Smooth muscle cell (in vitro differentiated cells): ENCODE data around the gene ZNF174. TPM values are rescaled to one million over a fixed set of nuclear protein-coding genes. Genes with fewer than 3 reads are reported as not detected.

Experiments
- DNase-seq: peaks from one replicate; lab custom pipeline; 2025; ENCODE audit not compliant: unreplicated experiment; lab: John Stamatoyannopoulos, UW
- H2AFZ ChIP-seq: fragments of 200-600 bp; sonication (generic); 2 replicates; pipeline ENCODE4 v1.6.0; 2016; ENCODE audit warnings: antibody characterized with exemption, low read depth, mild to moderate bottlenecking
- H3F3A ChIP-seq: fragments of 200-600 bp; sonication (generic); 2 replicates; pipeline ENCODE4 v1.6.0; 2017; ENCODE audit warnings: antibody characterized with exemption, low read depth
- H3K27ac ChIP-seq: fragments of 200-600 bp; sonication (generic); 2 replicates; pipeline ENCODE4 v1.5.1; 2016; ENCODE audit warnings: low read depth, mild to moderate bottlenecking
- H3K27me3 ChIP-seq: fragments of 200-600 bp; sonication (generic); 2 replicates; pipeline ENCODE4 v1.6.1; 2016; ENCODE audit warnings: low read depth, mild to moderate bottlenecking
- H3K36me3 ChIP-seq: fragments of 200-600 bp; sonication (generic); 2 replicates; pipeline ENCODE4 v1.5.1; 2016; ENCODE audit warnings: low read depth
- H3K4me1 ChIP-seq: fragments of 200-600 bp; sonication (generic); 2 replicates; pipeline ENCODE4 v1.5.1; 2016; ENCODE audit warnings: low read depth
- H3K4me2 ChIP-seq: fragments of 200-600 bp; sonication (generic); 2 replicates; pipeline ENCODE4 v1.6.0; 2016; ENCODE audit warnings: mild to moderate bottlenecking
- H3K4me3 ChIP-seq: fragments of 200-600 bp; sonication (generic); 2 replicates; pipeline ENCODE4 v1.5.1; 2016; ENCODE audit warnings: mild to moderate bottlenecking
- H3K79me2 ChIP-seq: fragments of 200-600 bp; sonication (generic); 2 replicates; pipeline ENCODE4 v1.6.0; 2016; ENCODE audit warnings: low read depth, mild to moderate bottlenecking
- H3K9ac ChIP-seq: fragments of 200-600 bp; sonication (generic); 2 replicates; pipeline ENCODE4 v1.6.0; 2016; ENCODE audit warnings: low read depth
- H3K9me3 ChIP-seq: fragments of 200-600 bp; sonication (generic); replicated peaks from 2 replicates; pipeline ENCODE4 v1.5.1; 2016; ENCODE audit warnings: low read depth
- H4K20me1 ChIP-seq: fragments of 200-600 bp; sonication (generic); 2 replicates; pipeline ENCODE4 v1.6.0; 2016; ENCODE audit warnings: low read depth
- WGBS: methylation state at CpG from one replicate; pipeline ENCODE4 v1.1.7; 2016; ENCODE audit warnings: low lambda C conversion rate; 5-methylcytosine and 5-hydroxymethylcytosine counted together
- polyA plus RNA-seq: library from polyadenylated mRNA; unstranded; fragments of >200 nt; fragmentation: Nextera tagmentation; extraction: Ambion mirVana; gene quantifications from 2 replicates; pipeline ENCODE4 v1.2.1, GENCODE V29; 2016
- total RNA-seq: library from RNA; depleted of rRNA; stranded (reverse); fragments of >200 nt; gene quantifications from 2 replicates; pipeline ENCODE4 v1.2.3, GENCODE V29; 2014
- TF ChIP-seq, protein P1 (sequence below): fragments of 200-600 bp; sonication (generic); IDR thresholded peaks from 2 replicates; pipeline ENCODE4 v1.5.1; 2017; ENCODE audit warnings: borderline replicate concordance, mild to moderate bottlenecking, antibody characterized with exemption; ENCODE audit not compliant: insufficient read depth, poor library complexity, severe bottlenecking

ZNF174 gene
- total and polyA plus RNA-seq, 2 experiments from 2014 or later, result 8.0 to 8.3 TPM

DNA sequence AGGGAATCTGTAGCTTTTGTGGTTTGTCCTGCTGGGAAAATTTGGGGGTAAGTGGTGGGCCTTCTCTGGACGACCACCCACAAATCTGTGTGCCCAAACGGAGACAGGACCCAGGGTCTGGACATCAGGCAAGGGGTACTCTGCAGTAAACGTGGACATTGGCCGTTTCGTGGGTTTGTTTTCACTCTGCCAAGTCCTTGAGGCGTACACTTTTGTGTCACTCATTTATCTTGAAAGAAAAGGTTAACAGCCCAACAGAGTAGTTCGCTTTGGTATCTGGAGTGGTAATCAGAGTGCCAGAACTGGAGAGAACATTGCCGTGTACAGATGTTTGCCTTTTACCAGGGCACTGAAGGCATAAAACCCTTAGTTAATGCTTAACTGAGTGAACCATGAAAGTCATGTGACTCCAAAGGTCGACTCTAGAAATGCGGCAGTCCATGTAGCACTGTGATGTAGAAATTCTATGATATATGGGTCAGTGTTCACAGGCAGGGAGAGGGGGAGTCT, 57.9 kb downstream of the ZNF174 start:
- H3K79me2 ChIP-seq, result peaks cover 54% of the 10 kb centered on the region
- H3K4me1 ChIP-seq, result peaks cover 32% of the 10 kb centered on the region
- H3K4me2 ChIP-seq, result peak overlapping the region; percentile 88
- whole genome bisulfite sequencing, result 13% methylated on average over 10 of the region's 10 CpGs
- DNase-seq, result no peak
- H4K20me1 ChIP-seq, result peaks cover 53% of the 10 kb centered on the region
- H3K9ac ChIP-seq, result peak overlapping the region; percentile 98
- H3K9me3 ChIP-seq, result no peaks in the 10 kb centered on the region
- peak overlapping the region; percentile 86 for H3K4me3 ChIP-seq
- H3K27me3 ChIP-seq, result no peaks in the 10 kb centered on the region
- peaks cover 7% of the 10 kb centered on the region for H3F3A ChIP-seq
- TF ChIP-seq, protein P1, sequence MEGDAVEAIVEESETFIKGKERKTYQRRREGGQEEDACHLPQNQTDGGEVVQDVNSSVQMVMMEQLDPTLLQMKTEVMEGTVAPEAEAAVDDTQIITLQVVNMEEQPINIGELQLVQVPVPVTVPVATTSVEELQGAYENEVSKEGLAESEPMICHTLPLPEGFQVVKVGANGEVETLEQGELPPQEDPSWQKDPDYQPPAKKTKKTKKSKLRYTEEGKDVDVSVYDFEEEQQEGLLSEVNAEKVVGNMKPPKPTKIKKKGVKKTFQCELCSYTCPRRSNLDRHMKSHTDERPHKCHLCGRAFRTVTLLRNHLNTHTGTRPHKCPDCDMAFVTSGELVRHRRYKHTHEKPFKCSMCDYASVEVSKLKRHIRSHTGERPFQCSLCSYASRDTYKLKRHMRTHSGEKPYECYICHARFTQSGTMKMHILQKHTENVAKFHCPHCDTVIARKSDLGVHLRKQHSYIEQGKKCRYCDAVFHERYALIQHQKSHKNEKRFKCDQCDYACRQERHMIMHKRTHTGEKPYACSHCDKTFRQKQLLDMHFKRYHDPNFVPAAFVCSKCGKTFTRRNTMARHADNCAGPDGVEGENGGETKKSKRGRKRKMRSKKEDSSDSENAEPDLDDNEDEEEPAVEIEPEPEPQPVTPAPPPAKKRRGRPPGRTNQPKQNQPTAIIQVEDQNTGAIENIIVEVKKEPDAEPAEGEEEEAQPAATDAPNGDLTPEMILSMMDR, result no peak
- H3K36me3 ChIP-seq, result no peaks in the 10 kb centered on the region
- H3K27ac ChIP-seq, result peak overlapping the region; percentile 77
- H2AFZ ChIP-seq, result no peak overlapping the region

Other genes with a start within 250 kb of the ZNF174 start
- gene OR1F1, start 213.0 kb upstream of the ZNF174 start, total RNA-seq, result not detected in 2 replicates
- gene OR1F1, start 213.0 kb upstream of the ZNF174 start, polyA plus RNA-seq, result not detected in 2 replicates
- gene ZNF200, start 166.1 kb upstream of the ZNF174 start, total RNA-seq, result 7.7 and 8.7 TPM in 2 replicates
- 6.1 and 7.0 TPM in 2 replicates for gene ZNF200, start 166.1 kb upstream of the ZNF174 start, polyA plus RNA-seq
- 0.72 TPM in 1 of 2 replicates, not detected in the other for gene MEFV, start 144.6 kb upstream of the ZNF174 start, total RNA-seq
- not detected in 2 replicates for gene MEFV, start 144.6 kb upstream of the ZNF174 start, polyA plus RNA-seq
- gene ZNF263, start 117.7 kb upstream of the ZNF174 start, total RNA-seq, result 17.6 and 32.2 TPM in 2 replicates
- 27.4 and 29.0 TPM in 2 replicates for gene ZNF263, start 117.7 kb upstream of the ZNF174 start, polyA plus RNA-seq
- 5.0 and 7.4 TPM in 2 replicates for gene TIGD7, start 95.8 kb upstream of the ZNF174 start, total RNA-seq
- gene TIGD7, start 95.8 kb upstream of the ZNF174 start, polyA plus RNA-seq, result 1.7 and 3.6 TPM in 2 replicates
- 18.6 and 24.8 TPM in 2 replicates for gene ZNF75A, start 95.7 kb upstream of the ZNF174 start, total RNA-seq
- 13.5 and 13.7 TPM in 2 replicates for gene ZNF75A, start 95.7 kb upstream of the ZNF174 start, polyA plus RNA-seq
- 0.36 TPM in 1 of 2 replicates, not detected in the other for gene OR2C1, start 45.3 kb upstream of the ZNF174 start, total RNA-seq
- gene OR2C1, start 45.3 kb upstream of the ZNF174 start, polyA plus RNA-seq, result not detected in 2 replicates
- gene ZSCAN32, start 211 bp upstream of the ZNF174 start, total RNA-seq, result 13.5 and 14.8 TPM in 2 replicates
- gene ZSCAN32, start 211 bp upstream of the ZNF174 start, polyA plus RNA-seq, result 7.4 and 8.8 TPM in 2 replicates
- 12.5 and 16.2 TPM in 2 replicates for gene ZNF597, start 42.3 kb downstream of the ZNF174 start, total RNA-seq
- 5.7 and 6.7 TPM in 2 replicates for gene ZNF597, start 42.3 kb downstream of the ZNF174 start, polyA plus RNA-seq
- gene NAA60, start 42.5 kb downstream of the ZNF174 start, total RNA-seq, result 23.6 and 42.6 TPM in 2 replicates
- 54.1 and 59.2 TPM in 2 replicates for gene NAA60, start 42.5 kb downstream of the ZNF174 start, polyA plus RNA-seq
- gene C16orf90, start 94.3 kb downstream of the ZNF174 start, total RNA-seq, result not detected in 2 replicates
- gene C16orf90, start 94.3 kb downstream of the ZNF174 start, polyA plus RNA-seq, result not detected in 2 replicates
- gene CLUAP1, start 99.8 kb downstream of the ZNF174 start, total RNA-seq, result 16.5 and 20.5 TPM in 2 replicates
- gene CLUAP1, start 99.8 kb downstream of the ZNF174 start, polyA plus RNA-seq, result 18.7 and 18.9 TPM in 2 replicates
- not detected in 2 replicates for gene NLRC3, start 176.2 kb downstream of the ZNF174 start, total RNA-seq
- gene NLRC3, start 176.2 kb downstream of the ZNF174 start, polyA plus RNA-seq, result 0.02 and 0.48 TPM in 2 replicates
- 2.6 and 3.6 TPM in 2 replicates for gene SLX4, start 210.4 kb downstream of the ZNF174 start, total RNA-seq
- 3.1 and 3.5 TPM in 2 replicates for gene SLX4, start 210.4 kb downstream of the ZNF174 start, polyA plus RNA-seq